H7 (cell line): Measurements from ENCODE around the gene S100A16. TPM values are rescaled to one million over a fixed set of nuclear protein-coding genes. Genes with fewer than 3 reads are reported as not detected.
"Not testable (repeated sequence)": the region's sequence is repeated elsewhere in the genome, so short reads cannot be mapped to it uniquely, and the experiment has no call there.

Experiments used
- DNase-seq: peaks from one replicate; pipeline ENCODE4 v3.0.0; 2012
- H3K27me3 ChIP-seq: 2 replicates; pipeline ENCODE4 v1.6.0; 2011; ENCODE audit warnings: mild to moderate bottlenecking, low read length; ENCODE audit not compliant: control insufficient read depth, insufficient read depth
- H3K36me3 ChIP-seq: replicated peaks from 2 replicates; pipeline ENCODE4 v1.5.1; 2011; ENCODE audit warnings: low read length; ENCODE audit not compliant: control insufficient read depth, insufficient read depth
- H3K4me3 ChIP-seq: 2 replicates; pipeline ENCODE4 v1.5.1; 2011; ENCODE audit warnings: low read depth, mild to moderate bottlenecking, control low read depth, low read length, moderate library complexity; ENCODE audit not compliant: insufficient read depth
- total RNA-seq: library from RNA; depleted of rRNA; stranded (reverse); fragments of >200 nt; shearing (Covaris generic); gene quantifications from 2 replicates; pipeline ENCODE4 v1.2.3, GENCODE V29; 2014

S100A16 gene
- total RNA-seq, 1 experiment from 2014 or later, result 89.0 TPM

GRCh38 chr1:153577138-153577537 is 35.8 kb downstream of the S100A16 start:
- Histone ChIP-seq H3K27me3 (no peaks in the 10 kb centered on the region), H3K36me3 (no peaks in the 10 kb centered on the region), H3K4me3 (no peak overlapping the region)
- no peak for DNase-seq

DNA sequence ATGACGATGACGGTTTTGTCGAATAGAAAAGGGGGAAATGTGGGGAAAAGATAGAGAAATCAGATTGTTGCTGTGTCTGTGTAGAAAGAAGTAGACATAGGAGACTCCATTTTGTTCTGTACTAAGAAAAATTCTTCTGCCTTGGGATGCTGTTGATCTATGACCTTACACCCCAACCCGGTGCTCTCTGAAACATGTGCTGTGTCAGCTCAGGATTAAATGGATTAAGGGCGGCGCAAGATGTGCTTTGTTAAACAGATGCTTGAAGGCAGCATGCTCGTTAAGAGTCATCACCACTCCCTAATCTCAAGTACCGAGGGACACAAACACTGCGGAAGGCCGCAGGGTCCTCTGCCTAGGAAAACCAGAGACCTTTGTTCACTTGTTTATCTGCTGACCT is 37.4 kb downstream of the S100A16 start:
- DNase-seq, H3K36me3 ChIP-seq, H3K4me3 ChIP-seq, H3K27me3 ChIP-seq: not testable (repeated sequence)

GRCh38 chr1:153575081-153575491 is 37.9 kb downstream of the S100A16 start:
- not testable (repeated sequence) for H3K36me3 ChIP-seq, DNase-seq, H3K27me3 ChIP-seq, H3K4me3 ChIP-seq

DNA sequence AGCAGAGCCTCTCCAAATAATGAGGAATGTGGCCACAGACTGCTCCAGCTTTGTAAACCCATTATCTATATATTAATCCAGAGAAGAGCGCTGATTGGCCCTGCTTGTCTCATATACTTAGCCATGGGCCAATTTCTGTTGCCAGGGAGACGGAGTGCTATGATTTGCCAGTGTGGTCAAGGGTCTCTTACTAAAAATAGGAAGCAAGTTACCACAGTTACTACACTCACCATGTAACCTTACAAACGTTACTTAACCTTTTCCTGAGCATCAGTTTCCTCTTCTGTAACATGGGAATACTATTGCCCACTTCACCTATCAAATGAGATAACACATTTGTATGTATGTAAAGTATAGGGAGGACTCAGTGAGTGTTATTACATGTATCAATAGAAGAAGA is 39.6 kb downstream of the S100A16 start:
- no peaks in the 10 kb centered on the region for H3K36me3 ChIP-seq
- DNase-seq, result no peak
- no peak overlapping the region for H3K4me3 ChIP-seq
- H3K27me3 ChIP-seq, result no peaks in the 10 kb centered on the region; the same call in 1 of the 2 replicates

DNA sequence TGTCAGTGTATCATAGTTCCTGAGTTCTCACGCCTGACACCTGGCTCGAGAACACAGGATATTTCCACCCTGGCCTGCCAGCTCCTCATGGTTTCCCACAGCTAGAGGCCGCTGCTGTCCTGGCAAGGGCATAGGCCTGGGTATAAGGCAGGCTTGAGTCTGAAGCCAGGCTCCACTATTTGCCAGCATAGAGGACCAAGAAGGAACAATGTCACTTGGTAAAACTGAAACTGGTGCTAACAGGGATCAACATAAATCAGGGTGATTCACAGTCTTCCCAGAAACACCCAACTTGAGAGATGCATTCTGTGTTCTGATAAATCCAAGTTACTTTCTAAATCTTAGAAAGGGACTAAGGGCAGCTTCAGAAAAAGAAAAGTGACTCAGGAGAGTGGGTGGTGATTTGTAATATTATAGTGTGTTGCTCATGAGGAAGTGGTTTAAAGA is 40.3 kb downstream of the S100A16 start:
- peak; percentile 85 for DNase-seq
- no peaks in the 10 kb centered on the region for H3K36me3 ChIP-seq
- H3K4me3 ChIP-seq, result no peak overlapping the region

GRCh38 chr1:153571706-153572105 is 41.2 kb downstream of the S100A16 start:
- DNase-seq, result no peak
- no peaks in the 10 kb centered on the region for H3K36me3 ChIP-seq
- no peak overlapping the region for H3K4me3 ChIP-seq
- no peaks in the 10 kb centered on the region; the same call in 1 of the 2 replicates for H3K27me3 ChIP-seq

More for the DNA sequence above, 40.3 kb downstream of the S100A16 start:
- H3K27me3 ChIP-seq, result no peaks in the 10 kb centered on the region; the same call in 1 of the 2 replicates

- H3K4me3 ChIP-seq, result no peak overlapping the region
- H3K36me3 ChIP-seq, result no peaks in the 10 kb centered on the region
- H3K27me3 ChIP-seq, result no peaks in the 10 kb centered on the region; the same call in 1 of the 2 replicates
- DNase-seq, result no peak
Measured at GRCh38 chr1:153570874-153571273, 42.1 kb downstream of the S100A16 start.

DNA sequence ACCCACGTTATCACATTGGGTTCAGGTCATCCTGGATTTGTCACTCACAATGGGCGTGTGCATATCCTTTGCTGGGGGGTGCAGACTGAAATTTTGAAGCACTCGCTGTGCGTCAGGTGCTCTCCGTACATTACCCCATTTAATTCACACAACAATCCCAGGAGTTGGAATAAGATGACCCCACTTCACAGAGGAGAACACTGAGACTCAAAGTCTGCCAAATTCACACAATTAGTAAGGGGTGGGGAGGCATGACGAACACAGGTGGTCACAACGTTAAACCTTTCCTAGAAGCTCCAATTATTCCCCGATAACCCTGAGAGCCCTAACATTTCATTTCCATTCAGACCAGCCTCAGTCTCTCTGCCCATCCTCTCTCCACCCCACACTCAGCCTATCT is 43.5 kb downstream of the S100A16 start:
- DNase-seq, result no peak
- no peaks in the 10 kb centered on the region for H3K36me3 ChIP-seq
- H3K4me3 ChIP-seq, result no peak overlapping the region
- no peaks in the 10 kb centered on the region; the same call in 1 of the 2 replicates for H3K27me3 ChIP-seq

- no peaks in the 10 kb centered on the region for H3K36me3 ChIP-seq
- H3K27me3 ChIP-seq, result no peaks in the 10 kb centered on the region; the same call in 1 of the 2 replicates
- H3K4me3 ChIP-seq, result peak overlapping the region; percentile 23; the same call in 1 of the 2 replicates
- DNase-seq, result peak; percentile 93
Measured at GRCh38 chr1:153568367-153569099, 44.4 kb downstream of the S100A16 start.

- Histone ChIP-seq H3K4me3 (peak overlapping the region; percentile 23; the same call in 1 of the 2 replicates), H3K27me3 (no peaks in the 10 kb centered on the region; the same call in 1 of the 2 replicates)
- peak; percentile 59 for DNase-seq
Measured at GRCh38 chr1:153567621-153568366, 45.1 kb downstream of the S100A16 start.

DNA sequence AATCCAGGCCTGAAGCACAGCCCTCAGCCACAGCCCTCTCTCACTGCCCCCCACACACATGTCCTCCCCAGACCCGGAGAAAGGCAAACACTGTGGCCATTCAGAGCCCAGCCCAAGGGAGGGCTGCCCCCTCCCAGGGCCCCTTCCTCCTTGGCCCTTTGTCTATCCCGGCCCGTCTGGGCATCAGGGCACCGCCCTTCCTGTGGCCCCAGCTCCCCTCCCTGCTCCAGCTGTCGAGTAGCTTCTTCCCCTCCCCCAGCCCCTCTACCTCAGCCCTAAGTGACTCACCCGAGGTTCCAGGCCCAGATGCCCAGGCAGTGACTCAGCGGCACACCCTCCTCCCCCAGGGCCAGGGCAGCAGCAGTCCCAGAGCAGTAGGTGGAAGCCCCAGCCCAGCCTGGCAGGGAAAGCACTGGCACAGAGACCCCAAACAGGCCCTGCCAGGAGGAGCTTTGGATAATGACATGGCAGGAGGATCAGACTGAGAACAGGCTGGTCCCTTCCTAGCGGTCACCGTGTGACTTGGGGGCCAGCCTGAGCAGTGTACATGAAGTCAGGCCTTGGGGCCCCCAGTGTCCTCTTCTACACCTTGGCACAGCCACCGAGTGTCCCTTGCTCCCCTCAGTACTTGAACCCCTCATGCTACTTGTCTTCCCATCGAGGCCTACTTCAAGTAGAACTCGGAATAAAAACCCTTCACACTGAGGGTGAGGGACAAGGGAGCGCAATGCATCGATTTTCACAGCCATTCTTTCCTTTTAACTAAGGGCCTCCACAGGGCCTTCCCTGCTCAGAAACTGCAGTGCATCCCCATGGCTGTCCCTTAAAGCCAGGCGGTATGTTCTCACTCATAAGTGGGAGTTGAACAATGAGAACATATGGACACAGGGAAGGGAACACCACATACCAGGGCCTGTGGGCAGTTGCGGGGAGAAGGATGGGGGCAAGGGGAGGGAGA is 46.2 kb downstream of the S100A16 start:
- Histone ChIP-seq H3K36me3 (no peaks in the 10 kb centered on the region), H3K4me3 (no peak overlapping the region), H3K27me3 (no peaks in the 10 kb centered on the region; the same call in 1 of the 2 replicates)
- DNase-seq, result peak; percentile 93

More at GRCh38 chr1:153567621-153568366, 45.1 kb downstream of the S100A16 start:
- H3K36me3 ChIP-seq, result no peaks in the 10 kb centered on the region

DNA sequence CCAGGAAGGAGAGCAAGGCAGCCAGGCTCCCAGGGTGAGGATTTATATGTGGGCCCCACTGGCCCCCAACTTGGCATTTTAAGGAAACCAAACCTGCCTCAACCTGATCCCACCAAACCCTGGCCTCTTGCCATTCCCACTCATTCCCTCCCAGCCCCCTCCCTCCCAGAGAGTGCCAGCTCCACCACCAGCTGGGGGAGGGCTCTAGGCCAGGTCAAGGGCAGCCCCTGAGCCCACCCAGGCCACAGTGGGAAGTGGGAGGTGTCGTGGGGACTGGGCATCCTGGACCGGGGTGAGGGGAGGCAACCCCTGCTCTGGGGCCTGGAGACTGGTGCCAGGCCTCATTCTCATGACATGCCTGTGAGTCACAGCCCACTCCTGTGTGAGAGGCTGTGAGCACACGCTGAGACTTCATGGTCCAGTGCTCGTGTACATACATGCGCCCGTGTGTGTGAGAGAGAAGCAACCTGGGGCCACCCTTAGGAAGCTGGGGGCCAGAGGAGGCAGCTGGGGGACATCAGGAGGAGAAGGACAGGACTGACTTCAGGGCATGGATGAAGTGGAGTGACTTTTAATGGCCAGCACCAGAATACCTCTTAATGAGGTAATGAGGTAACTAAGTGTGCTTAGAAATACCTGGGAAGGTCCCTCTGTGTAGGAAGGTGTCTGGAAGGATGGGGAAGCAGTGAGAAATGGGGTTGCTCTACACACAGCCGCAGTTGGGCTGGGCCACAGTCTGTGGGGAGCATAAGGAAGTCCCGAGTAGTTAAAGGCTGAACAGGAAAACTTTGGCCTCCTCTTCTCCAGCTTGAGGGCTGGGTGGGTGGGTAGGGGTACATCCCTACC is 47.2 kb downstream of the S100A16 start, which contains the start of gene S100A2:
Gene S100A2, minus strand, starts transcription at position 316 of the 846 bp plus-strand sequence. CDS start 1,967 bp downstream, outside the sequence.
- H3K4me3 ChIP-seq, result no peak within 1 kb of the TSS
- DNase-seq, result peak; percentile 53
- H3K36me3 ChIP-seq, result no peaks in the 10 kb centered on the region
- H3K27me3 ChIP-seq, result no peaks in the 10 kb centered on the region; the same call in 1 of the 2 replicates

- Histone ChIP-seq H3K27me3 (no peaks in the 10 kb centered on the region), H3K4me3 (no peak overlapping the region), H3K36me3 (no peaks in the 10 kb centered on the region)
- no peak for DNase-seq
Measured at GRCh38 chr1:153563991-153564390, 48.9 kb downstream of the S100A16 start.
